Stomach (tissue), 9 donors: Measurements from ENCODE around the gene TTC38. TPM values are rescaled to one million over a fixed set of nuclear protein-coding genes. Genes with fewer than 3 reads are reported as not detected.

Source experiments
- DNase-seq, 2 donors: peaks; one replicate each; pipeline versions ENCODE4 v3.0.0 to v3.0.0-alpha.2; 2013 to 2019
- H3K27ac ChIP-seq, 5 donors: fragments of 200-600 bp in 4 of 5; sonication (generic) in 4 of 5; one replicate each; pipeline ENCODE4 v1.5.1; 2013 to 2019; ENCODE audit warnings: mild to moderate bottlenecking in 1 of 5, moderate library complexity in 1 of 5
- H3K27me3 ChIP-seq, 3 donors: fragments of 200-600 bp; sonication (generic); one replicate each; pipeline ENCODE4 v1.5.1; 2017 to 2019; ENCODE audit warnings: mixed run types in 1 of 3
- H3K36me3 ChIP-seq, 4 donors: fragments of 200-600 bp; sonication (generic); 1 replicate in 3 of 4; 2 replicates in 1 of 4; pipeline ENCODE4 v1.5.1; 2016 to 2019
- H3K4me1 ChIP-seq, 4 donors: fragments of 200-600 bp; sonication (generic); one replicate each; pipeline ENCODE4 v1.5.1; 2016 to 2019
- H3K4me3 ChIP-seq, 4 donors: fragments of 200-600 bp; sonication (generic) in 3 of 4; one replicate each; pipeline ENCODE4 v1.5.1; 2016 to 2019; ENCODE audit warnings: mild to moderate bottlenecking in 1 of 4
- H3K9me3 ChIP-seq, 4 donors: fragments of 200-600 bp; sonication (generic); one replicate each; pipeline ENCODE4 v1.5.1; 2016 to 2019
- EP300 ChIP-seq: sonication (generic); formaldehyde crosslinking; IDR thresholded peaks from one replicate; pipeline ENCODE4 v1.6.1; 2017; ENCODE audit warnings: antibody characterized with exemption
- POLR2A ChIP-seq, 4 donors: fragments of 450-650 bp; IDR thresholded peaks; one replicate each; pipeline ENCODE4 v1.6.1; 2016; ENCODE audit warnings: antibody characterized with exemption in 4 of 4, control low read depth in 2 of 4, mild to moderate bottlenecking in 1 of 4, moderate library complexity in 1 of 4
- POLR2AphosphoS5 ChIP-seq, 3 donors: sonication (generic); formaldehyde crosslinking; IDR thresholded peaks; one replicate each; pipeline ENCODE4 v1.6.1; 2016; ENCODE audit warnings: antibody characterized with exemption in 3 of 3
- WGBS, 5 donors: extraction: QIAGEN DNeasy Blood & Tissue Kit in 3 of 5; methylation state at CpG; one replicate each; pipeline versions ENCODE4 v1.1.5 to v1.1.7; 2013 to 2018; 5-methylcytosine and 5-hydroxymethylcytosine counted together
- intact Hi-C: fragments of 100-400 bp; cut with DNase I; formaldehyde crosslinking; loops from one replicate; pipeline ENCODE4 v1.15.1; 2023; ENCODE audit warnings: low total_unique reads
- polyA plus RNA-seq, 3 donors: library from polyadenylated mRNA; stranded (reverse); fragments of 200-250 nt; gene quantifications; one replicate each; pipeline ENCODE4 v1.2.3, GENCODE V29; 2013
- total RNA-seq, 5 donors: library from RNA; depleted of rRNA; stranded (reverse); fragments of >200 nt; gene quantifications; one replicate each; pipeline versions ENCODE4 v1.1.0 to v1.2.3, GENCODE V29; 2014 to 2016
- TF ChIP-seq, protein P1 (sequence below), 7 experiments: fragments of 450-650 bp in 4 of 7; fragments of 200-600 bp in 3 of 7; sonication (generic) in 3 of 7; IDR thresholded peaks; one replicate each; pipeline ENCODE4 v1.5.1; 2016 to 2019; ENCODE audit warnings: antibody characterized with exemption in 7 of 7, control low read depth in 2 of 7, mild to moderate bottlenecking in 1 of 7
- donor health status: healthy with polysubstance abuse.
- donor health status: Bipolar disorder and iron deficiency.
- donor health status: healthy.

TTC38 gene
- total and polyA plus RNA-seq, 8 donors = 20.0 to 411 (median 38.4) TPM

- WGBS, 5 donors = 92 to 97% (median 96%) methylated on average over 9 to 23 of the region's 23 CpGs
- H3K9me3 ChIP-seq = no peaks in the 10 kb centered on the region
These were observed 63.7 kb downstream of the TTC38 start for GRCh38 chr22:46331496-46331895.

GRCh38 chr22:46335201-46336118 lies 67.7 kb downstream of the TTC38 start, which contains the start of gene TRMU:
Gene TRMU, plus strand, starts transcription at chr22:46335714. Its CDS starts 51 bp downstream, at chr22:46335765.
- intact Hi-C loops = no loop called here
- Histone ChIP-seq H3K36me3 (peaks cover 16 to 32% (median 30%) of the 10 kb centered on the region in 4 donors), H3K27ac (peak within 1 kb of the TSS; percentile 88 to 94 (median 92)), H3K4me1 (peaks cover 14 to 28% (median 20%) of the 10 kb centered on the region in 4 donors), H3K27me3 (no peaks in the 10 kb centered on the region), H3K4me3 (peak within 1 kb of the TSS; percentile 95 to 100 (median 98)), H3K9me3 (no peaks in the 10 kb centered on the region)
- TF ChIP-seq POLR2A (IDR thresholded peaks at IDR 0.05) (peak in 1 of 4 donors; percentile 37), EP300 (no peak), POLR2AphosphoS5 (IDR thresholded peaks at IDR 0.05) (peak; percentile 47 to 94 (median 83))
- TF ChIP-seq, protein P1, sequence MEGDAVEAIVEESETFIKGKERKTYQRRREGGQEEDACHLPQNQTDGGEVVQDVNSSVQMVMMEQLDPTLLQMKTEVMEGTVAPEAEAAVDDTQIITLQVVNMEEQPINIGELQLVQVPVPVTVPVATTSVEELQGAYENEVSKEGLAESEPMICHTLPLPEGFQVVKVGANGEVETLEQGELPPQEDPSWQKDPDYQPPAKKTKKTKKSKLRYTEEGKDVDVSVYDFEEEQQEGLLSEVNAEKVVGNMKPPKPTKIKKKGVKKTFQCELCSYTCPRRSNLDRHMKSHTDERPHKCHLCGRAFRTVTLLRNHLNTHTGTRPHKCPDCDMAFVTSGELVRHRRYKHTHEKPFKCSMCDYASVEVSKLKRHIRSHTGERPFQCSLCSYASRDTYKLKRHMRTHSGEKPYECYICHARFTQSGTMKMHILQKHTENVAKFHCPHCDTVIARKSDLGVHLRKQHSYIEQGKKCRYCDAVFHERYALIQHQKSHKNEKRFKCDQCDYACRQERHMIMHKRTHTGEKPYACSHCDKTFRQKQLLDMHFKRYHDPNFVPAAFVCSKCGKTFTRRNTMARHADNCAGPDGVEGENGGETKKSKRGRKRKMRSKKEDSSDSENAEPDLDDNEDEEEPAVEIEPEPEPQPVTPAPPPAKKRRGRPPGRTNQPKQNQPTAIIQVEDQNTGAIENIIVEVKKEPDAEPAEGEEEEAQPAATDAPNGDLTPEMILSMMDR (IDR thresholded peaks at IDR 0.05) = no peak
- WGBS, 5 donors = 1 to 4% (median 2%) methylated on average over 31 to 93 of the region's 93 CpGs
- DNase-seq = peak; percentile 89 to 97

More at GRCh38 chr22:46331496-46331895, 63.7 kb downstream of the TTC38 start:
- intact Hi-C loops = no loop called here
- Histone ChIP-seq H3K27ac (no peak overlapping the region), H3K27me3 (no peaks in the 10 kb centered on the region), H3K4me3 (no peak overlapping the region), H3K4me1 (peaks cover 4 to 12% (median 11%) of the 10 kb centered on the region in 4 donors), H3K36me3 (peaks cover 0 to 30% (median 0%) of the 10 kb centered on the region in 4 donors)
- DNase-seq = no peak
- TF ChIP-seq POLR2AphosphoS5 (IDR thresholded peaks at IDR 0.05) = no peak
- no peak for TF ChIP-seq POLR2A (IDR thresholded peaks at IDR 0.05)
- TF ChIP-seq EP300 = no peak
- TF ChIP-seq, protein P1 (IDR thresholded peaks at IDR 0.05) = no peak

- 7 to 10% (median 9%) methylated on average over 33 to 42 of the region's 42 CpGs for WGBS, 5 donors
These were observed 68.6 kb downstream of the TTC38 start for GRCh38 chr22:46336119-46337078.

More at GRCh38 chr22:46336119-46337078, 68.6 kb downstream of the TTC38 start:
- H3K4me1 ChIP-seq = peaks cover 14 to 28% (median 20%) of the 10 kb centered on the region in 4 donors
- peak overlapping the region; percentile 88 to 94 (median 92) for H3K27ac ChIP-seq
- intact Hi-C loops = no loop called here
- peaks cover 16 to 41% (median 40%) of the 10 kb centered on the region in 4 donors for H3K36me3 ChIP-seq
- no peak for TF ChIP-seq EP300
- TF ChIP-seq, protein P1 (IDR thresholded peaks at IDR 0.05) = no peak
- no peak for TF ChIP-seq POLR2A (IDR thresholded peaks at IDR 0.05)
- TF ChIP-seq POLR2AphosphoS5 (IDR thresholded peaks at IDR 0.05) = no peak
- no peaks in the 10 kb centered on the region for H3K9me3 ChIP-seq
- H3K27me3 ChIP-seq = no peaks in the 10 kb centered on the region
- peak overlapping the region; percentile 95 to 100 (median 98) for H3K4me3 ChIP-seq
- peak; percentile 32 to 48 for DNase-seq
